MCF 10A (cell line): ENCODE results near the gene SPTB. TPM values are rescaled to one million over a fixed set of nuclear protein-coding genes. Genes with fewer than 3 reads are reported as not detected.
A peak's percentile ranks its signal among the peaks of the same experiment; 100 is the strongest.

Source experiments
- BruUV-seq: library from RNA; stranded (reverse); fragments of 400-500 nt; replicated peaks from 2 replicates; lab custom pipeline; 2021; lab: Mats Ljungman, UMichigan
- CTCF ChIA-PET: fragments of 300-600 bp; sonication (Branson Sonifier 250); formaldehyde crosslinking; extraction: SDS; loops from one replicate; lab custom pipeline; 2021; ENCODE audit warnings: antibody characterized with exemption, inconsistent platforms; lab: Yijun Ruan, JAX
- POLR2A ChIA-PET: fragments of 300-600, 350-650 bp; sonication (Branson Sonifier 250); formaldehyde crosslinking; extraction: SDS; loops from one replicate; lab custom pipeline; 2020; ENCODE audit warnings: antibody characterized with exemption, inconsistent platforms; lab: Yijun Ruan, JAX
- DNase-seq: peaks from one replicate; pipeline ENCODE4 v3.0.0-alpha.2; 2018; ENCODE audit not compliant: unreplicated experiment
- H3K27ac Mint-ChIP-seq: one replicate; pipeline ENCODE4 v1.8.0; 2022; ENCODE audit warnings: mild to moderate bottlenecking, low read depth, mixed read lengths; ENCODE audit not compliant: unreplicated experiment
- H3K27me3 Mint-ChIP-seq: one replicate; pipeline ENCODE4 v1.8.0; 2022; ENCODE audit warnings: mixed read lengths; ENCODE audit not compliant: insufficient read depth, unreplicated experiment
- H3K36me3 Mint-ChIP-seq: one replicate; pipeline ENCODE4 v1.8.0; 2022; ENCODE audit warnings: mild to moderate bottlenecking, moderate library complexity, mixed read lengths; ENCODE audit not compliant: insufficient read depth, unreplicated experiment
- H3K4me1 Mint-ChIP-seq: one replicate; pipeline ENCODE4 v1.8.0; 2022; ENCODE audit warnings: mixed read lengths; ENCODE audit not compliant: insufficient read depth, unreplicated experiment
- H3K4me3 Mint-ChIP-seq: one replicate; pipeline ENCODE4 v1.8.0; 2022; ENCODE audit warnings: mild to moderate bottlenecking, moderate library complexity, mixed read lengths; ENCODE audit not compliant: unreplicated experiment
- H3K9me3 Mint-ChIP-seq: one replicate; pipeline ENCODE4 v1.8.0; 2022; ENCODE audit warnings: mixed read lengths; ENCODE audit not compliant: unreplicated experiment
- CTCF ChIP-seq: fragments of 200-600 bp; IDR thresholded peaks from one replicate; pipeline ENCODE4 v1.8.0; 2022; ENCODE audit warnings: antibody characterized with exemption, mild to moderate bottlenecking; ENCODE audit not compliant: unreplicated experiment
- intact Hi-C: fragments of 100-400 bp; cut with micrococcal nuclease; formaldehyde crosslinking; loops from 2 replicates; pipeline ENCODE4 v1.14.1; 2022
- total RNA-seq: library from RNA; stranded (reverse); gene quantifications from 2 replicates; pipeline ENCODE4 v1.2.3, GENCODE V29; 2022

SPTB gene
- total RNA-seq, 1 experiment from 2014 or later: 1.3 TPM

- H3K4me3 Mint-ChIP-seq: no peak overlapping the region
- peak; percentile 75 for DNase-seq
- POLR2A ChIA-PET: interaction anchor here (0.6 to 1.3 kb wide), 7 partner anchors 9 to 225 kb away, joined by 3 to 8 read pairs (median 4); partner anchors contain the start of gene HSPA2
- peak; percentile 92 for TF ChIP-seq CTCF
- H3K4me1 Mint-ChIP-seq: peaks cover 50% of the 10 kb centered on the region
- CTCF ChIA-PET: interaction anchor here (0.6 to 1.9 kb wide), 26 partner anchors 8 to 256 kb away, joined by 3 to 11 read pairs (median 4); no protein-coding TSS in a partner anchor
- intact Hi-C loops: loop anchor here (2.0 to 5.0 kb wide), 3 partner anchors 127 to 263 kb away; partner anchors contain the start of genes HSPA2, ZBTB1 and ZBTB25
- no TSS peak for BruUV-seq
- H3K36me3 Mint-ChIP-seq: peaks cover 4% of the 10 kb centered on the region
- no peaks in the 10 kb centered on the region for H3K27me3 Mint-ChIP-seq
- no peaks in the 10 kb centered on the region for H3K9me3 Mint-ChIP-seq
- H3K27ac Mint-ChIP-seq: no peak overlapping the region
Observed at GRCh38 chr14:64764641-64765520, 114.8 kb downstream of the SPTB start.

GRCh38 chr14:64763801-64764621 lies 115.7 kb downstream of the SPTB start:
- POLR2A ChIA-PET: interaction anchor here (0.6 to 1.3 kb wide), 7 partner anchors 8 to 224 kb away, joined by 3 to 8 read pairs (median 4); partner anchors contain the start of gene HSPA2
- Mint-ChIP-seq H3K27me3 (no peaks in the 10 kb centered on the region), H3K4me1 (peaks cover 59% of the 10 kb centered on the region), H3K9me3 (no peaks in the 10 kb centered on the region), H3K4me3 (no peak overlapping the region), H3K36me3 (peaks cover 4% of the 10 kb centered on the region), H3K27ac (no peak overlapping the region)
- DNase-seq: peak; percentile 19
- BruUV-seq: no TSS peak
- intact Hi-C loops: loop anchor here (2.0 to 5.0 kb wide), 4 partner anchors 57 to 262 kb away; partner anchors contain the start of genes HSPA2, ZBTB1 and ZBTB25
- TF ChIP-seq CTCF: no peak
- CTCF ChIA-PET: interaction anchor here (0.6 to 1.9 kb wide), 15 partner anchors 10 to 234 kb away, joined by 3 to 11 read pairs (median 4); no protein-coding TSS in a partner anchor

GRCh38 chr14:64763085-64763782 lies 116.5 kb downstream of the SPTB start:
- H3K27me3 Mint-ChIP-seq: no peaks in the 10 kb centered on the region
- TF ChIP-seq CTCF: no peak
- no peak for DNase-seq
- no peaks in the 10 kb centered on the region for H3K9me3 Mint-ChIP-seq
- peaks cover 4% of the 10 kb centered on the region for H3K36me3 Mint-ChIP-seq
- ChIA-PET CTCF (interaction anchor here (0.7 to 2.7 kb wide), 8 partner anchors 46 to 422 kb away, joined by 3 to 68 read pairs (median 6); partner anchors contain the start of gene HSPA2), POLR2A (interaction anchor here (1.0 to 2.7 kb wide), 4 partner anchors 57 to 226 kb away, joined by 3 to 48 read pairs (median 3); partner anchors contain the start of gene PLEKHG3)
- intact Hi-C loops: loop anchor here (2.0 to 5.0 kb wide), 3 partner anchors 56 to 261 kb away; partner anchors contain the start of genes ZBTB1 and ZBTB25
- no TSS peak for BruUV-seq
- H3K4me1 Mint-ChIP-seq: peaks cover 67% of the 10 kb centered on the region
- no peak overlapping the region for H3K27ac Mint-ChIP-seq
- H3K4me3 Mint-ChIP-seq: no peak overlapping the region
